HG03469 (cell line): ENCODE measurements around the gene PCDHGA2.

Experiments
- ATAC-seq: cut with Tn5 transposase; IDR thresholded peaks from one replicate; pipeline ENCODE4 v1.9.1; 2021; ENCODE audit warnings: mild to moderate bottlenecking, moderate library complexity, moderate number of reproducible peaks; ENCODE audit not compliant: unreplicated experiment

Gene PCDHGA2

DNA sequence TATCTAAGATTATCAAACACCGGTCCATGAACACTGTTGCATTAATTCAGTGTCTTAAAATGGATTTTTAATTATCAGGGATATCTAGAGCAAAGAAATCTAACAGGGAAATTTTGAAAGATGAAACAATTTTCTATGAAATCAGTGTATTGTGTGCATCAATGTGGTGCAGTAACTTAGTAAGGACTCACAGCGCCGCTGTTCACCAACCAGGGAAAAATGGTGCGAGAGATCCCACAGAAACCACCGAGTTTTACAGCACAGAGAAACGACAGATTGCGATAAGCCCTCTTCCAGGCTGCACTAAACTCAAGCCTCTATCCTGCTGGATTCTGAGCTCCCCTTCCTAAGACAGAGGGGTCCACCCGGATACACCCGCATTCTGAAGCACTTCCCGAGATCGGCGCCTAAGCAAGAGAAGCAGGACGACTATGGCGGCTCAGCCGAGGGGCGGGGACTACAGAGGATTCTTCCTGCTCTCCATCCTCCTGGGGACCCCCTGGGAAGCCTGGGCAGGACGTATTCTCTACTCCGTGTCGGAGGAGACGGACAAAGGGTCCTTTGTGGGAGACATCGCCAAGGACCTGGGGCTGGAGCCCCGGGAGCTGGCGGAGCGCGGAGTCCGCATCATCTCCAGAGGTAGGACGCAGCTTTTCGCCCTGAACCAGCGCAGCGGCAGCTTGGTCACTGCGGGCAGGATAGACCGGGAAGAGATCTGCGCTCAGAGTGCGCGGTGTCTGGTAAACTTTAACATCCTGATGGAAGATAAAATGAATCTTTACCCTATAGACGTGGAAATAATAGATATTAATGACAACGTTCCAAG, 44.1 kb downstream of the PCDHGA2 start, which contains the start of gene PCDHGA7:
Gene PCDHGA7 (plus strand): TSS at position 274 of the 826 bp plus-strand sequence. CDS start 158 bp downstream, at position 432.
- no peak for ATAC-seq

- ATAC-seq = no peak
Measured at GRCh38 chr5:141383345-141383744, 44.8 kb downstream of the PCDHGA2 start.

DNA sequence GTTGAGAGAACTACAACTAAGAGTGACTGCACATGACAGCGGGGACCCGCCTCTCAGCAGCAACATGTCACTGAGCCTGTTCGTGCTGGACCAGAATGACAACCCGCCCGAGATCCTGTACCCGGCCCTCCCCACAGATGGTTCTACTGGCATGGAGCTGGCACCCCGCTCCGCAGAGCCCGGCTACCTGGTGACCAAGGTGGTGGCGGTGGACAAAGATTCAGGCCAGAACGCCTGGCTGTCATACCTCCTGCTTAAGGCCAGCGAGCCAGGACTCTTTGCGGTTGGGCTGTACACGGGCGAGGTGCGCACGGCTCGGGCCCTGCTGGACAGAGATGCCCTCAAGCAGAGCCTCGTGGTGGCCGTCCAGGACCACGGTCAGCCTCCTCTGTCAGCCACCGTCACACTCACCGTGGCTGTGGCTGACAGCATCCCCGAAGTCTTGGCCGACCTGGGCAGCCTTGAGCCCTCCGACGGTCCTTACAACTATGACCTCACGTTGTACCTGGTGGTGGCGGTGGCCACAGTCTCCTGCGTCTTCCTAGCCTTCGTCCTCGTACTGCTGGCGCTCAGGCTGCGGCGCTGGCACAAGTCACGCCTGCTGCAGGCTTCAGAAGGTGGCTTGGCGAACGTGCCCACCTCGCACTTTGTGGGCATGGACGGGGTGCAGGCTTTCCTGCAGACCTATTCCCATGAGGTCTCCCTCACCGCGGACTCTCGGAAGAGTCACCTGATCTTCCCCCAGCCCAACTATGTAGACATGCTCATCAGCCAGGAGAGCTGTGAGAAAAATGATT, 46.1 kb downstream of the PCDHGA2 start:
- ATAC-seq = no peak

DNA sequence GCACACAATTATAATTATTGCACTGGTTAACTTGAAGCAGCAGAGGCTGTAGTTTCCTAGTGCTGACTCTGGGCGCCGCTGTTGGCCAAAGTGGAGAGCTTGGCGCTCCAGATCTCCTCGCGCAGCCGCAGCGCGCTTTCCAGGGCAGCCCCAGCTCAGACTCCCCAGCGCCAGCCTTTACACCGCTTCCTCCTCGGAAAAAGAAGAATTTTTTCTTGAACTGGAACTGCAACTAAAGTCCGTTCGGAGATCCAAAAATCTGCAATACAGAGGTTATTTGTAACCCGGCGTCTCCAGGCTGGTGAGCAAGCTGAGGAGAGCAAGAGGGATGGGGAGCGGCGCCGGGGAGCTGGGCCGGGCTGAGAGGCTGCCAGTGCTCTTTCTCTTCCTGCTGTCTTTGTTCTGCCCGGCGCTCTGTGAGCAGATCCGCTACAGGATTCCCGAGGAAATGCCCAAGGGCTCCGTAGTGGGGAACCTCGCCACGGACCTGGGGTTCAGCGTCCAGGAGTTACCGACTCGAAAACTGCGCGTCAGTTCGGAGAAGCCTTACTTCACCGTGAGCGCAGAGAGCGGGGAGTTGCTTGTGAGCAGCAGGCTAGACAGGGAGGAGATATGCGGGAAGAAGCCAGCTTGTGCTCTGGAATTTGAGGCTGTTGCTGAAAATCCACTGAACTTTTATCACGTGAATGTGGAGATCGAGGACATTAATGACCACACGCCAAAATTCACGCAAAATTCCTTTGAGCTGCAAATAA, 49.2 kb downstream of the PCDHGA2 start, which contains the start of gene PCDHGB4:
Gene PCDHGB4 (plus strand): TSS at position 142 of the 755 bp plus-strand sequence. CDS start 187 bp downstream, at position 329.
- ATAC-seq = peak; percentile 60

DNA sequence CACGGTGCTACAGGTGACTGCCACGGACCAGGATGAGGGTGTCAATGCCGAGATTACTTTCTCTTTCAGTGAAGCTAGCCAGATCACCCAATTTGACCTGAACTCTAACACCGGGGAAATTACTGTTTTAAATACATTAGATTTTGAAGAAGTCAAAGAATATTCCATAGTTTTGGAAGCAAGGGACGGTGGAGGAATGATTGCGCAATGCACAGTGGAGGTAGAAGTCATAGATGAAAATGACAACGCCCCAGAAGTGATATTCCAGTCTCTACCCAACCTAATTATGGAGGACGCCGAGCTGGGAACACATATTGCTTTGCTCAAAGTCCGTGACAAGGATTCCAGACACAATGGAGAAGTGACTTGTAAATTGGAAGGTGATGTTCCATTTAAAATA, 50.1 kb downstream of the PCDHGA2 start:
- ATAC-seq = no peak

GRCh38 chr5:141389153-141390042, 50.8 kb downstream of the PCDHGA2 start:
- no peak for ATAC-seq

DNA sequence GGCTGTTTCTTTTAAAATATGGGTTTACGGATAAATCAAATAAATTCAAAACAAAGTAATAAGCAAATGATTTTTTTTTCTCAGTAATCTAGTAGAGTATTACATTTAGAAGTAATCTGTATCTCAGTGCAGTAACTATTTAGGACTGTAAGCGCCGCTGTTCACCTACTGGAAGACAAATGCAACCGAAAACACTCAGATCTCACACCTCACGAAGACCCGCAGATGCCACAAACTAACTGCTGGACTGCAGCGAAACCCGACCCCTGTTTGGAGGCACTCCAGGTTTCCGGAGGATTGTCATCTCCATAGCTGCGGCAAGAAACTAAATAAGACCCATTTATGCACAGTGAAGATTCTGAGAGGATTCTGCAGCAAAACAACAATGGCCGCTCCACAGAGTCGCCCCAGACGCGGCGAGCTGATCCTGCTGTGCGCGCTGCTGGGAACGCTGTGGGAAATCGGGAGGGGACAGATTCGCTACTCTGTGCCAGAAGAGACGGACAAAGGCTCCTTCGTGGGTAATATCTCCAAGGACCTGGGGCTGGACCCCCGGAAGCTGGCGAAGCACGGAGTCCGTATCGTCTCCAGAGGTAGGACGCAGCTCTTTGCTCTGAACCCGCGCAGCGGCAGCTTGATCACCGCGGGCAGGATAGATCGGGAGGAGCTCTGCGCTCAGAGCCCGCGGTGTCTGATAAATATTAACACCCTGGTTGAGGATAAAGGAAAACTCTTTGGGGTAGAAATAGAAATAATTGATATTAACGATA, 54.1 kb downstream of the PCDHGA2 start, which contains the start of gene PCDHGA8:
Gene PCDHGA8 (plus strand): TSS at position 205 of the 770 bp plus-strand sequence. CDS start 181 bp downstream, at position 386.
- ATAC-seq = no peak
